IPS-20b (cell line): ENCODE results near the gene GNPTAB.

Source experiments
- H3K27ac ChIP-seq: one replicate; pipeline ENCODE4 v1.5.1; 2013; ENCODE audit warnings: low read length
- H3K27me3 ChIP-seq: 2 replicates; pipeline ENCODE4 v1.6.1; 2013; ENCODE audit warnings: mild to moderate bottlenecking, low read length, inconsistent platforms; ENCODE audit not compliant: insufficient read depth
- H3K36me3 ChIP-seq: 2 replicates; pipeline ENCODE4 v1.6.1; 2013; ENCODE audit warnings: low read depth, mild to moderate bottlenecking, inconsistent platforms, low read length, moderate library complexity; ENCODE audit not compliant: insufficient read depth
- H3K4me1 ChIP-seq: 2 replicates; pipeline ENCODE4 v1.6.1; 2013; ENCODE audit warnings: mild to moderate bottlenecking, control low read depth, inconsistent platforms, low read length, moderate library complexity; ENCODE audit not compliant: insufficient read depth
- H3K4me3 ChIP-seq: 2 replicates; pipeline ENCODE4 v1.5.1; 2013; ENCODE audit warnings: mild to moderate bottlenecking, low read length, inconsistent platforms
- H3K9ac ChIP-seq: 2 replicates; pipeline ENCODE4 v1.6.1; 2013; ENCODE audit warnings: low read depth, mild to moderate bottlenecking, inconsistent platforms, low read length, moderate library complexity
- H3K9me3 ChIP-seq: 2 replicates; pipeline ENCODE4 v1.6.1; 2013; ENCODE audit warnings: mild to moderate bottlenecking, low read depth, low read length, inconsistent platforms; ENCODE audit not compliant: insufficient read depth

GNPTAB gene

DNA sequence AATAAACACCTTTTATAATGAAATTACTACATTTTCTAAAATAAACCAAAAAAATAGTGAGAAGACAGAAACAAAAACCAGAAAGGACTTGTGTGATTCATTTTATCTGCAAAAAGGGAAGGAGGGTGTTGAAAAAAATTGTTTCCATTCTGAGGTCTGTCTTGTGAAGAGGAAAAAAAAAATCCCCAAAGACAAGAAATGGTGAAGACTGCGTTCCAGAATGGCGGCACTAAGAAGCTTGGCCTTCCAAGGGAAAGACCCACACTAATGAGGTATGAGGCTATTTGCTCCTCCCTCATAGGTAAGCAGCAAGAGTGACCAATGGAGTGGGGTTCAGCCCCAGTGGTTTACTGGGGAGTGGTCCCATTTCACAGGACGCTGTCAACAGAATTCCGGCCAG lies 35.0 kb downstream of the GNPTAB start:
- H3K4me1 ChIP-seq, result no peaks in the 10 kb centered on the region
- H3K4me3 ChIP-seq, result no peak overlapping the region
- H3K9ac ChIP-seq, result no peak overlapping the region
- H3K27ac ChIP-seq, result no peak overlapping the region
- H3K27me3 ChIP-seq, result no peaks in the 10 kb centered on the region
- H3K9me3 ChIP-seq, result no peaks in the 10 kb centered on the region
- 0 out of 2 replicates have a peak, but pooled peaks cover 12% of the 10 kb centered on the region for H3K36me3 ChIP-seq

- Histone ChIP-seq H3K27ac (no peak overlapping the region), H3K36me3 (peaks cover 12% of the 10 kb centered on the region; the same call in 1 of the 2 replicates), H3K4me1 (no peaks in the 10 kb centered on the region), H3K27me3 (no peaks in the 10 kb centered on the region), H3K4me3 (no peak overlapping the region), H3K9me3 (no peaks in the 10 kb centered on the region), H3K9ac (no peak overlapping the region)
Measured at GRCh38 chr12:101795013-101795412, 35.7 kb downstream of the GNPTAB start.

- no peak overlapping the region for H3K27ac ChIP-seq
Measured at GRCh38 chr12:101794574-101794973, 36.2 kb downstream of the GNPTAB start.

GRCh38 chr12:101793401-101793800 lies 37.4 kb downstream of the GNPTAB start:
- Histone ChIP-seq H3K27ac (no peak overlapping the region), H3K9ac (no peak overlapping the region), H3K4me3 (no peak overlapping the region), H3K36me3 (peaks cover 28% of the 10 kb centered on the region), H3K27me3 (no peaks in the 10 kb centered on the region), H3K9me3 (no peaks in the 10 kb centered on the region), H3K4me1 (no peaks in the 10 kb centered on the region)

More at GRCh38 chr12:101794574-101794973, 36.2 kb downstream of the GNPTAB start:
- Histone ChIP-seq H3K9ac (no peak overlapping the region), H3K9me3 (no peaks in the 10 kb centered on the region), H3K27me3 (no peaks in the 10 kb centered on the region), H3K4me1 (no peaks in the 10 kb centered on the region), H3K4me3 (no peak overlapping the region), H3K36me3 (peaks cover 17% of the 10 kb centered on the region)

DNA sequence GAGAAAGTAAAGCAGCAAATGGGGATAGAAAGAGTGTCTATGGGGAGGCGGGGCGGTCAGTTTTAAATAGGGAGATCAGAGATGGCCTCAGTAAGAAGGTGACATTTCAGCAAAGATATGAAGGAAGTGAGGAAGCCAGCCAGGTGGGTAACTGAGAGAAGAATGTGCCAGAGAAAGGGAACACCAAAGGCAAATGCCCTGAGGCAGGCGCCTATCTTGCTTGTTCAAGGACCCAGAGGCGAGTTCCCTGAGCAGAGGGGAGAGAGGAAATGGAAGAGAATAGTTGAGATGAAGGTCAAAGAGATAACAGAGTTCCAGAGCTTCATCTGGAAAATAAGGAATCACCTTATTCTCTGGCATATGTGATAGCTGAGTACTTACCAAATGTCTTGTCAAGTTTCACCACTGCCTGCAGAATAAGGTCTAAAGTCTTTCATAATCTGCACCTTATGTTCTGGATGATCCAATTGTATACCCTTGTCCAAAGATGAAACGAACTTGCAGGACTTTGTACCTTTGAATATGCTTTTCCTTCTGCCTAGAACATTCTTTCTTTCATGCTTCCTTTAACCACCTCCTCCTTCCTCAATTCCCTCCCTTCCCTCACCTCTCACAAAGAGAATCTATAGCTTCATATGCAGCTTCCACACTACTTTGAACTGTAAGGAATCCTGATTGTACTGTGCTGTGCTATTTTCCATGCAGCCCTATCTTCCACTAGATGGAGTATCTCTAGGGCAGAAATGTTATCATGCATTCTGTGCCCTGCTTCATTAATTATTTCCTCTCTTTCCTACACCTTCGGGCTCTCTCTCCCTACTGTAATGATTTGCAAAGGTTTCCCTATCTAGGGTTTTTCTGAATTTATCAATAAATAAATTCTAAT lies 38.5 kb downstream of the GNPTAB start:
- Histone ChIP-seq H3K27me3 (no peaks in the 10 kb centered on the region), H3K9me3 (no peaks in the 10 kb centered on the region), H3K4me1 (no peaks in the 10 kb centered on the region), H3K9ac (no peak overlapping the region), H3K4me3 (no peak overlapping the region), H3K27ac (no peak overlapping the region), H3K36me3 (peaks cover 35% of the 10 kb centered on the region)

DNA sequence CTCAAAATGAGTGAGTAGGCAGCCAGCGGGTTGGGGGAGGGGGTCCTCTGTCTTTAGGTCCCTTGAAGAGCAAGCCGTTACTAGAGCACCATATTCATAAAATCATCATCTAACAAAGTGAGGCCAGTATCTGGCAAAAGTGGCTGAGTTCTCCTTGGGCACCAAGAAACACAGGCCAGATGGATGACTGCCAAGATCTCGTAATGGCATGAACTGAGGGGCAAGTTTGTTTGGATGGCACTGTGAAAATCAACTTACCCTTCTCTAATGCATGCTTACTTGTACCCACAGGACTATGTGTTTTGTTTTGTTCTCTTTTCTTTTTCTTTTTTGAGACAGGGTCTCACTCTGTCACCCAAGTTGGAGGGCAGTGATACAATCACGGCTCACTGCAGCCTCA lies 41.6 kb downstream of the GNPTAB start:
- Histone ChIP-seq H3K4me3 (no peak overlapping the region), H3K4me1 (no peaks in the 10 kb centered on the region), H3K36me3 (peaks cover 63% of the 10 kb centered on the region), H3K9ac (no peak overlapping the region), H3K27me3 (no peaks in the 10 kb centered on the region), H3K9me3 (no peaks in the 10 kb centered on the region), H3K27ac (no peak overlapping the region)

DNA sequence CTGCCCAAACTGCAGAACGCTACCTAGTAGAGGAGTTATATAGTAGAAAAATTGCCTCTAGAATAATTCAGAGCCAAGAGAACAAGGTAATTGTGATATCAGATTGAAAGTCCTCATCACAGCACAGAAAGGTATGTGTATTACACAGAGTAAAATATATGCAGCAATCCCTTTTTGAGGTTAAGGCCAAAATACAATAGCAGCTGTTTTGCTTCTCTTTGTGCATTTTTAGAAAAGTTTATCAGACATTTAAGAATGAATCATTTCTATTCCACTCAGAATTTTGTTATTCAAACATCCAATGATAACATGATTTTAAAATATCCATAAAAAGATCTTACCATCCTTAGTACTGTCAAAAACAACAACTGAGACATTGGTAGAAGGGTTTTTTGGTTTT lies 45.1 kb downstream of the GNPTAB start:
- peaks cover 66% of the 10 kb centered on the region for H3K36me3 ChIP-seq

GRCh38 chr12:101784376-101784775 lies 46.4 kb downstream of the GNPTAB start:
- Histone ChIP-seq H3K4me1 (no peaks in the 10 kb centered on the region), H3K4me3 (no peak overlapping the region), H3K9me3 (no peaks in the 10 kb centered on the region), H3K27ac (no peak overlapping the region), H3K36me3 (peaks cover 71% of the 10 kb centered on the region), H3K9ac (no peak overlapping the region), H3K27me3 (no peaks in the 10 kb centered on the region)

More for the DNA sequence above, 45.1 kb downstream of the GNPTAB start:
- no peaks in the 10 kb centered on the region for H3K4me1 ChIP-seq
- no peaks in the 10 kb centered on the region for H3K27me3 ChIP-seq
- H3K4me3 ChIP-seq, result no peak overlapping the region
- H3K9ac ChIP-seq, result no peak overlapping the region
- no peak overlapping the region for H3K27ac ChIP-seq
- no peaks in the 10 kb centered on the region for H3K9me3 ChIP-seq

DNA sequence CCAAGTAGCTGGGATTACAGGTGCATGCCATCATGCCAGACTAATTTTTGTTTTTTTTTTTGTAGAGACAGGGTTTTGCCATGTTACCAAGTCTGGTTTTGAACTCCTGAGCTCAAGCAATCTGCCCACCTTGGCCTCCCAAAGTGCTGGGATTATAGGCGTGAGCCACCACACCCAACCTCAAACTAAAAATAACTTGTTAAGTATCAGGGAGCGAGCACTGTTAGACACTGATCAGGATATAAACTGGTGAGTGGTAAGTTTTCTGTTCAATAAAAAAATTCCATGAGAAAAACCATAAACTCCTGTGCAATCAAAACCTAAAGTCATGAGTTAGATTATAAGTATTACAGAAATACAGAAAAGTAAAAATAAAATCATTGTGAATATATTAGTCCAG lies 46.9 kb downstream of the GNPTAB start:
- peaks cover 71% of the 10 kb centered on the region for H3K36me3 ChIP-seq
- H3K9me3 ChIP-seq, result no peaks in the 10 kb centered on the region
- H3K4me1 ChIP-seq, result no peaks in the 10 kb centered on the region
- no peak overlapping the region for H3K27ac ChIP-seq
- H3K27me3 ChIP-seq, result no peaks in the 10 kb centered on the region
- H3K4me3 ChIP-seq, result no peak overlapping the region
- no peak overlapping the region for H3K9ac ChIP-seq

GRCh38 chr12:101783150-101783549 lies 47.6 kb downstream of the GNPTAB start:
- no peak overlapping the region for H3K27ac ChIP-seq
- peaks cover 64% of the 10 kb centered on the region for H3K36me3 ChIP-seq
- no peaks in the 10 kb centered on the region for H3K27me3 ChIP-seq
- H3K9ac ChIP-seq, result no peak overlapping the region
- no peak overlapping the region for H3K4me3 ChIP-seq
- no peaks in the 10 kb centered on the region for H3K4me1 ChIP-seq
- no peaks in the 10 kb centered on the region for H3K9me3 ChIP-seq

GRCh38 chr12:101782273-101782731 lies 48.5 kb downstream of the GNPTAB start:
- Histone ChIP-seq H3K4me3 (no peak overlapping the region), H3K27me3 (no peaks in the 10 kb centered on the region), H3K9me3 (no peaks in the 10 kb centered on the region), H3K4me1 (no peaks in the 10 kb centered on the region), H3K27ac (no peak overlapping the region), H3K36me3 (peaks cover 65% of the 10 kb centered on the region), H3K9ac (no peak overlapping the region)

DNA sequence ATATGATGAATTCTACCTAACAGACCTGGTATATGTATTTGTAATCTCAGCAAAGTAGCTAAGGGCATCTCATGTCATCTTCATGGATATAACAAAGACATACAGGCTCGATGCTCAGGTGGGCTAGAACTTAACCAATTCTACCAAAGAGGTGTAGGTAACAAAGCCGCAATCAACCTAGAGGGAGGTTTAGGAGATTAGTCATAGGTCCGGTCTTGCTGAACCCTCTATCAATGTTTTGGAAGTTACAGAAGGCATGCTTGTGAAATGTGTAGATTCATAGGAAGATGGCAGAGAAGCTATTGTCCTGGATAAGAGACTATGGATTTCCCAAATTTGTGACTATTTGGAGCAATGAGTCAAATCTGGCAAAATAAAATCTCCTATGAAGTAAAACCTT lies 48.9 kb downstream of the GNPTAB start:
- Histone ChIP-seq H3K4me1 (no peaks in the 10 kb centered on the region), H3K27ac (no peak overlapping the region)

More for the DNA sequence above, 48.9 kb downstream of the GNPTAB start:
- Histone ChIP-seq H3K9me3 (no peaks in the 10 kb centered on the region), H3K36me3 (peaks cover 66% of the 10 kb centered on the region), H3K4me3 (no peak overlapping the region), H3K9ac (no peak overlapping the region), H3K27me3 (no peaks in the 10 kb centered on the region)
